NB4 (cell line): ENCODE results near the gene PHF2.

ENCODE experiments used
- MAX ChIP-seq: IDR thresholded peaks from 2 replicates; pipeline ENCODE4 v1.6.1; 2011; ENCODE audit warnings: low read depth, low read length
- TF ChIP-seq, protein P1 (sequence below): IDR thresholded peaks from one replicate; pipeline ENCODE4 v1.5.1; 2012; ENCODE audit warnings: low read depth, low read length

DNA sequence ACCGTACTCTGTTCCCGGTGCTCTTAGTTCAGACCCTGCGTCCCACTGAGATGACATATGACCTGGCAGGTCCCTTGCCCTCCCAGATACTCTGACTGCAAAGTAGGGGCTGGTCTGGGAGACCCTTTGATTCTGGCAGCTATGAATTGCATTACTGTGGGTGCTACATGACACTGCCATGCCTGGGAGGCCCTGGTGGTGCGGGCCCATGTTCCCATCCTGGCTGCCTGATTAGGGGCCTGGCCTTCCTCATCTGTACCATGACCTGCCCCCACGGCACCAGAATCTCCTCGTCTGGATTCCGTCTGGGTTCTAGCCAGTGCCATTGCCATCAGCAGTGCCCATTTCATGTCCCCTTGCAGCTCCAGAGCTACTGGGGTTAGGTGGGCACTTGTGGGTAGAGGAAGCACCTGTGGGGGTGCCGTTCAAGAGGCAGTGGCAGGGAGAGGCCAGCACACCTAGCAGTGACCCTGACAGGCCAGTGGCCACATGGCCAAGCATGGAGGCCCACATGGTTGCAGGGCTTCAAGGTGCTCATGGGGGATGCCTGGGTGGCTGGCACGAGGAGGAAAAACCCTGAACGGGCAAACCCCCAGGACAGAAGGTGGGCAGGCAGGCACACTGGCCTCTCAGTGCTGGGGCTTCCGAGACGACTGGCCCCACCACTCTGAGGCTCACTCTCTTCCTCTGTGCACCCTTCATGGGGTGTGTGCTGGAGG lies 69.7 kb downstream of the PHF2 start:
- no peak for TF ChIP-seq MAX
- TF ChIP-seq, protein P1, sequence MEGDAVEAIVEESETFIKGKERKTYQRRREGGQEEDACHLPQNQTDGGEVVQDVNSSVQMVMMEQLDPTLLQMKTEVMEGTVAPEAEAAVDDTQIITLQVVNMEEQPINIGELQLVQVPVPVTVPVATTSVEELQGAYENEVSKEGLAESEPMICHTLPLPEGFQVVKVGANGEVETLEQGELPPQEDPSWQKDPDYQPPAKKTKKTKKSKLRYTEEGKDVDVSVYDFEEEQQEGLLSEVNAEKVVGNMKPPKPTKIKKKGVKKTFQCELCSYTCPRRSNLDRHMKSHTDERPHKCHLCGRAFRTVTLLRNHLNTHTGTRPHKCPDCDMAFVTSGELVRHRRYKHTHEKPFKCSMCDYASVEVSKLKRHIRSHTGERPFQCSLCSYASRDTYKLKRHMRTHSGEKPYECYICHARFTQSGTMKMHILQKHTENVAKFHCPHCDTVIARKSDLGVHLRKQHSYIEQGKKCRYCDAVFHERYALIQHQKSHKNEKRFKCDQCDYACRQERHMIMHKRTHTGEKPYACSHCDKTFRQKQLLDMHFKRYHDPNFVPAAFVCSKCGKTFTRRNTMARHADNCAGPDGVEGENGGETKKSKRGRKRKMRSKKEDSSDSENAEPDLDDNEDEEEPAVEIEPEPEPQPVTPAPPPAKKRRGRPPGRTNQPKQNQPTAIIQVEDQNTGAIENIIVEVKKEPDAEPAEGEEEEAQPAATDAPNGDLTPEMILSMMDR, result no peak
